Left ventricle myocardium superior (tissue), 1 donor: ENCODE data around the gene IQCH. TPM values are rescaled to one million over a fixed set of nuclear protein-coding genes. Genes with fewer than 3 reads are reported as not detected.

ENCODE experiments used
- ATAC-seq: fragments of 200-7000 bp; cut with Tn5 transposase; one replicate; pipeline ENCODE4 v1.9.1; 2020; ENCODE audit warnings: mild to moderate bottlenecking, moderate library complexity
- DNase-seq: peaks from one replicate; pipeline ENCODE4 v3.0.0-alpha.2; 2020
- intact Hi-C: fragments of 100-400 bp; cut with micrococcal nuclease; formaldehyde crosslinking; loops from one replicate; pipeline ENCODE4 v1.11.0; 2022
- long read RNA-seq: library from polyadenylated mRNA; unstranded; transcript quantifications from one replicate; pipeline ENCODE4 v2.0.0, GENCODE V29; 2021
- total RNA-seq: library from RNA; stranded (reverse); fragmentation: NEBNext Ultra II Directional; extraction: Animal tissue kit (Norgen Biotek cat#: 25700); gene quantifications from one replicate; pipeline ENCODE4 v1.2.1, GENCODE V29; 2021
- donor health status: DM: no; HTN: yes; CAD: no; lungs with severe emphysema.

Gene IQCH
- total RNA-seq: 0.64 TPM
- long read RNA-seq, partial matches to known transcripts: 0 of 1 reads
- long read RNA-seq, other reads (novel, unspliced or antisense): 1 of 1 reads

GRCh38 chr15:67254238-67255175, at the start of gene IQCH, which contains the start of gene AAGAB:
TSS of gene IQCH (plus strand) at chr15:67254786. CDS start at chr15:67254897, 111 bp downstream.
TSS of gene AAGAB (minus strand) at chr15:67254661. CDS start at chr15:67254631, 30 bp downstream.
- intact Hi-C loops: loop anchor here (10.0 kb wide), 1 partner anchor 90 kb away; no protein-coding TSS in a partner anchor
- ATAC-seq (peak; percentile 100), DNase-seq (peak; percentile 99)

DNA sequence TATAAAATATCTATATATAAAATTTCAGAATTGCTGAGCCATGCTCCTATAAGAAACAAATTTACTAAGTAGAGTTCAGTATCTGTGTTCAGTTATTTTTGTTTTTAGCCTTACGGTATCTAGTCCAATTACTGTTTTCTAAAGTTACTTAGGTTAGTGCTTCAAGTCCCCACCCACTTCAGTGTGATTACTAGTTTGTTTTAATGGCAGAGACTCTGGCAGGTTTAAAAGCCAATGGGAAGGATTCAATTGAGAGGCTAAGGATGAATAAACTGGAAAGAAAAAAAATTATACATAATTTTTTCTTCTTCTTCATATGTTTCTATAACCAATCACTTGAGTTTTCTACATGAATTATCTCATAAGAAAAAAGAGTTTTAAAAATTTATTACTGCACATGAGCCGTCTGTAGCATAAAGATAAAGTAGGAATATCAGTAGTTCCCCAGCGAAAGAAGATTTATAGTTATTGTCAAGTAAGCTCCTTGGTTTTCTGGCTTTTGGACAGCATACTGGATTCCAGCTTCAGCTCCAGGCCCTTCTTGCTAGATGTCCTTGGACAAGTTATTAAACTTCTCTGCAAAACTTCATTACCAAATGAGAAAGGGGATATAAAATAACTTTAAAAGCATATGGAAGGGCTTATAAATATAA, 46.9 kb upstream of the IQCH start:
- ATAC-seq (no peak), DNase-seq (no peak)
- intact Hi-C loops: no loop called here

- DNase-seq (no peak), ATAC-seq (no peak)
- intact Hi-C loops: no loop called here
Observed at GRCh38 chr15:67208396-67208795, 46.2 kb upstream of the IQCH start.

- no peak for DNase-seq
- no peak for ATAC-seq
- intact Hi-C loops: no loop called here
Observed at GRCh38 chr15:67210555-67211168, 43.9 kb upstream of the IQCH start.

DNA sequence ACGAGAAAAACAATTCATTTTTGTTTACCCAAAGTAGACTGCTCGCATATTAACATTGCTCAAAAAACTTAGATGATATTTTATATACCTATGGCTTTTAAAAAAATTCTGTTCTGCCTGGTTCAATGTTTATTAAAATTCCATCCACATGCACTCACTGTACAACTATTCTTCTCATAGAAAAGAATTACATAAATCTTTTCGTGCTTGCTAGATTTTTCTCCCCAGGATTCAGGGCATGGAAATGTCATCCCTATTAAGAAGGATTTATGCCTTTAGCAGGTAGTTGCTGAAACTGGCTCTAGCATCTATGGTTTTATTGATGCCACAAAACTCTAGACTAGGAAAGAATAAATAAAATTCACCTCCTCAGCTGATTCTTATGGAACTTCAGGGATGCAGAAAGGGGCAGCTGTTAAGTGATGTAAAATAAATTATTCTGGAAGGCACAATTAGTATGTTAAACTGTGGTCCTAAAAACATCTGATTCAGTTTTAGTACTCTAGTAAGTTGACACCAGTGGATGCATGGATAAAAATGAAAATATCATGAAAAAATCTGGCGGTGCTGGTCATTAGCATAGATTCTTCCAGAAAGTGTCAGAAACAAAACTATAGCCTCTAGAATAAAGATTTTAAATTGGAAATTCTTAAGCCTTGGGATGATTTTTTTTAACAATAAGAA, 41.8 kb upstream of the IQCH start:
- intact Hi-C loops: no loop called here
- ATAC-seq (no peak), DNase-seq (no peak)

GRCh38 chr15:67215102-67215501, 39.5 kb upstream of the IQCH start:
- DNase-seq (no peak), ATAC-seq (no peak)
- intact Hi-C loops: no loop called here

DNA sequence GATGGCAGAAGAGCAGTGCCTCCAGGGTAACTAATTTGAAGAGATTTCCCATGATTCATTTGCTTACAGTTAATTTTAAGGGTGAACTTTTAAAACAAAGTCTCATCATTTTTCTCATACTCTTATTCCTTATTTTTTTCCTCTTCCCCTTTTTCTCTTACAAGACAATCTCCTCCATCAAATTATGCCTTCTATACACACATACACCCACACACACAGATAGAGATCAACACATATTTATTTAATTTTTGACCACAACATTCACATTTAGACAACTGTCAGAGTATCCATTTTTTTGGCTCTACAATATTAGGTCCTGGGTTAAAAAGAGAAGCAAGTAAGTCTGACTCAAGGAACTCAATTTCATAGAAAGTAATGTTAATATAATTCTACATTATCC, 37.7 kb upstream of the IQCH start:
- intact Hi-C loops: no loop called here
- no peak for ATAC-seq
- no peak for DNase-seq

GRCh38 chr15:67218428-67218827, 36.2 kb upstream of the IQCH start:
- ATAC-seq (no peak), DNase-seq (no peak)
- intact Hi-C loops: no loop called here

GRCh38 chr15:67219288-67219687, 35.3 kb upstream of the IQCH start:
- intact Hi-C loops: no loop called here
- DNase-seq (no peak), ATAC-seq (no peak)

DNA sequence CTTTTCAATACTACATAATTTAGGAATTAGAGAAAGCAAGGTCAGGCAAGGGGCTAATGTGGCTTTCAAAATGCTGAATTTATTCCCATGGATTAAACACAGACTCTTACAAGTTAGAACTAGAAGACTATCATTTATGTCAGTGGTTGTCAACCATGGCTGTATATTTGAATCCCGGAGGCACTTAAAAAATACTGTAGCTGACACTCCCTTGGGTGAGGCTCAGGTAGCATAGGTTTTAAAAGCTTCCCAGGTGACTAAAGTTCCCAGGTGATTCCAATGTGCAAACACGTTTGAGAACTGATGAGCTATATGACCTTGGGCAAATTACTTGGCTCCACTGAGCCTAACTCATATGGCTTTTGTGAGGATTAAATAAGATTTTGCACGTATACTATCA, 29.7 kb upstream of the IQCH start:
- intact Hi-C loops: no loop called here
- ATAC-seq (no peak), DNase-seq (no peak)

GRCh38 chr15:67225336-67225735, 29.2 kb upstream of the IQCH start:
- ATAC-seq (no peak), DNase-seq (no peak)
- intact Hi-C loops: no loop called here

GRCh38 chr15:67227431-67227830, 27.2 kb upstream of the IQCH start:
- intact Hi-C loops: no loop called here
- no peak for DNase-seq
- ATAC-seq: no peak

DNA sequence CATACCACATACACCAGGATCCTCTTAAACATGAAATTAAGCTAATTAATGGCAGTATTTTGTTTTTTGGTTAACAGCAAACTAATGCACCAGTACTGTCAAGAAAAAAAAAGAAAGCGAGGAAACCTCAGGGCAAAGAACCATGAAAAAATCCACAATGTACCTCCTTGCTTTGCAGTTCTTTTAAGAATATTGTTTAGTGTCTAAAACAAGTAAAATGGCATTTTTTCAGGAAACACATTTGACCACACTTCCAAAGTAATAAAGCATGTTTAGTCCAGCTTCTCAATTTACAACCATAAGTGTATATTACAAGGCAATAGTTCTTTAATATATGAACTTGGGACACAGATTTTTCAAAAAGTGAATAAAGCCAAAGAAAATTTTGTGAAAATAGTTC, 26.7 kb upstream of the IQCH start:
- ATAC-seq: no peak
- intact Hi-C loops: no loop called here
- no peak for DNase-seq

DNA sequence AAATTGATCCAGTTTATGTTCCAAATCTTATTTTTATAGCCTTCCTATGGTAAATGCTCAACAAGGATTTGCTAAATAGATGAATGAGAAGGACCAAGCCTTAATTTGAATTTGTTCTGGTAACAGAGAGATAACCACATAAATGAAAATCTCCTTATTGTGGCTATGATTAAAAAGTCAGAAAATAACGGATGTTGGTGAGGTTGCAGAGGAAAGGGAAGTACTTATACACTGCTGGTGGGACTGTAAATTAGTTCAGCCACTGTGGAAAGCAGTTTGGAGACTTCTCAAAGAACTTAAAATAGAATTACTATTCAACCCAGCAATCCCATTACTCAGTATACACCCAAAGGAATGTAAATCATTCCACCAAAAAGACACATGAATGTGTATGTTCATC, 26.3 kb upstream of the IQCH start:
- ATAC-seq (no peak), DNase-seq (no peak)
- intact Hi-C loops: no loop called here

DNA sequence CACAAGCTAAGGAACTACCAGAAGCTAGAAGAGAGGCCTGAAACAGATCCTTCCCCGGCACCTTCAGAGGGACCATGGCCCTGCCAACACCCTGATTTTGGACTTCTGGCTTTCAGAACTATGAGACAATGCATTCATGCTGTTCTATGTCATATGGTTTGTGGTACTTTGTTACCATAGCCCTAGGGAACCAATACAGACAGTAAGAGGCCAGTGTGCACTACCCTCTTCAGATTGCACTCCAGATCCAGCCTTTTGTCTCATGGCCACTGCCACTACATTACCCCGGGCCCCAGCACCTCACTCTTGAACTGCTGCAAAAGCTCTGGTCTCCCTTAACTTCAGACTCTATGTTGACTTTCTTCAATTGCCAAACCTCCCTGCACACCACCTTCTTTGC, 24.1 kb upstream of the IQCH start:
- intact Hi-C loops: no loop called here
- DNase-seq: no peak
- no peak for ATAC-seq

DNA sequence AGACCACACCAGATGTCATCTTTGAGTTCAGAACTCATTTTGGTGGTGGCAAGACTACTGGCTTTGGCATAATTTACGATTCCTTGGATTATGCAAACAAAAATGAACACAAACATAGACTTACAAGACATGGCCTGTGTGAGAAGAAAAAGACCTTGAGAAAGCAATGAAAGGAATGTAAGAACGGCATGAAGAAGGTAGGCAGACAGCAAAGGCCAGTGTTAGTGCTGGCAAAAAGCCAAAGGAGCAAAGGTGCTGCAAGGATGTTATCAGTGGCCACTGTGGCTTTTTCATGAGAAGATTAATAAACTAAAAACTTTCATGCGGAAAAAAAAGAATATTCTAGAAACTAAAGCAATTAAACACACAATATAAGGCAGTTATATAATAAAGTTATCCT, 22.0 kb upstream of the IQCH start:
- intact Hi-C loops: no loop called here
- DNase-seq (no peak), ATAC-seq (no peak)

GRCh38 chr15:67240235-67241131, 14.1 kb upstream of the IQCH start:
- intact Hi-C loops: no loop called here
- ATAC-seq (peak; percentile 50), DNase-seq (no peak)

DNA sequence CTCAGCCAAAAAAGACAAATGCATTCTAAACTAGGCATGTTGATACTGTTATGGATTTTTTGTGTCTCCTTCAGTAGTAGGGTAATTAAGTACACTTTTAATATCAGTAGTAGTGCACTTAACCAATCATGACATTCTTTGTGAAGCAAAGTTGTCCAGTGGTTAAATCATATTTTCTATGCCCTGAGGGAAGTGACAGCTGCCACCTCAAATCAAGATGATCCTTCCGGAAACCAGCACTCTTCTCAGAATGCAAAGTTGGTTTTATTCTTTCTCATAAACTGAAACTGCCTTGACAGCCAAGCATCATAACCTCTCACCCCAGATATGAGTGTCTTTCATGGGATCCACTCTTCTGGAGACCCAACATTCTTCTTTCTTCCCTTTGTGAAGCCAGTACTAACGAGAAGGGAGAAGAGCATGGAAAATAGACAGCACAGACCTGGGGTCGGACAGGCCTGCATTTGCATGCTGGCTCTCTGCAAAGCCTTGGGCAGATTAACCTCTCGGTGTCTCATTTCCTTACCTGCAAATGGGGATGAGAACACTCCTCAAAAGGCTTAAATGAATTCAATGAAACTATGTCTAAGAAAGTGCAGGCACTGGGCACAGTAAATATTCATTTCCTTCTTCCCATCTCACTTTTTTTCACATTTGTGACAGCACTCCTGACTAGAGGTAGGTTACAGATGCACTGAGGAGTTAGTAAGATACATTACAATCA, 13.3 kb upstream of the IQCH start:
- intact Hi-C loops: no loop called here
- ATAC-seq (no peak), DNase-seq (no peak)
